HepG2 (cell line): ENCODE measurements around the gene SMARCC1. TPM values are rescaled to one million over a fixed set of nuclear protein-coding genes. Genes with fewer than 3 reads are reported as not detected.

Source experiments
- CEBPG ChIP-seq: IDR thresholded peaks from 2 replicates; pipeline ENCODE4 v1.6.1; 2016
- CREB1 ChIP-seq, 2 experiments: fragments of 450-650 bp in 1 of 2; IDR thresholded peaks; 2 replicates each; pipeline ENCODE4 v1.6.1; 2016 to 2017; ENCODE audit warnings: control low read depth in 1 of 2, mild to moderate bottlenecking in 1 of 2, missing compliant biosample characterization in 1 of 2, missing genetic modification characterization in 1 of 2
- ISX ChIP-seq: sonication (generic); formaldehyde crosslinking; conservative IDR thresholded peaks from 2 replicates; pipeline ENCODE4 v1.5.0; 2020; ENCODE audit warnings: missing genetic modification reagents
- NONO ChIP-seq, 2 experiments: fragments of 450-650 bp in 1 of 2; sonication (generic) in 1 of 2; formaldehyde crosslinking in 1 of 2; IDR thresholded peaks in 1 of 2; conservative IDR thresholded peaks in 1 of 2; 2 replicates each; pipeline versions ENCODE4 v1.6.1 to v1.8.0; 2017 to 2022; ENCODE audit warnings: mild to moderate bottlenecking in 1 of 2, missing genetic modification reagents in 1 of 2, moderate library complexity in 1 of 2
- PHF5A ChIP-seq: IDR thresholded peaks from one replicate; pipeline ENCODE4 v1.6.1; 2018; ENCODE audit warnings: low read depth, missing genetic modification reagents; ENCODE audit not compliant: unreplicated experiment
- POLR2G ChIP-seq: fragments of 200-400 bp; formaldehyde crosslinking; IDR thresholded peaks from 2 replicates; pipeline ENCODE4 v1.6.1; 2018; ENCODE audit warnings: mild to moderate bottlenecking, low read depth, low read length, moderate library complexity
- RELA ChIP-seq: sonication (generic); formaldehyde crosslinking; IDR thresholded peaks from 2 replicates; pipeline ENCODE4 v1.4.0; 2020; ENCODE audit warnings: missing genetic modification reagents
- SALL1 ChIP-seq: sonication (generic); formaldehyde crosslinking; IDR thresholded peaks from 2 replicates; pipeline ENCODE4 v1.8.0; 2022; ENCODE audit warnings: mild to moderate bottlenecking, missing genetic modification reagents
- SMC3 ChIP-seq: IDR thresholded peaks from 2 replicates; pipeline ENCODE4 v1.6.1; 2011; ENCODE audit warnings: low read length, improper control_type of control experiment
- TCF7 ChIP-seq: sonication (generic); IDR thresholded peaks from 2 replicates; pipeline ENCODE4 v1.6.1; 2016; ENCODE audit warnings: antibody characterized with exemption, low read depth
- TCF7L2 ChIP-seq: IDR thresholded peaks from 2 replicates; pipeline ENCODE4 v1.6.1; 2011; ENCODE audit warnings: mild to moderate bottlenecking, low read depth, low read length, moderate library complexity
- TSC22D2 ChIP-seq: sonication (generic); formaldehyde crosslinking; IDR thresholded peaks from 2 replicates; pipeline ENCODE4 v1.5.1; 2020; ENCODE audit warnings: missing genetic modification reagents, mild to moderate bottlenecking, borderline replicate concordance
- ZNF678 ChIP-seq: sonication (generic); formaldehyde crosslinking; IDR thresholded peaks from 2 replicates; pipeline ENCODE4 v1.4.0; 2020; ENCODE audit warnings: mild to moderate bottlenecking, missing genetic modification reagents
- ZNF7 ChIP-seq: IDR thresholded peaks from 2 replicates; pipeline ENCODE4 v1.6.1; 2016; ENCODE audit warnings: missing biosample characterization, missing genetic modification reagents
- ZNF703 ChIP-seq: sonication (generic); formaldehyde crosslinking; IDR thresholded peaks from 2 replicates; pipeline ENCODE4 v1.5.1; 2020; ENCODE audit warnings: missing genetic modification reagents, mild to moderate bottlenecking, moderate library complexity, borderline replicate concordance
- ZNF776 ChIP-seq: sonication (generic); formaldehyde crosslinking; IDR thresholded peaks from 2 replicates; pipeline ENCODE4 v1.4.0; 2020; ENCODE audit warnings: mild to moderate bottlenecking, missing genetic modification reagents
- ZSCAN29 ChIP-seq: sonication (generic); formaldehyde crosslinking; conservative IDR thresholded peaks from 2 replicates; pipeline ENCODE4 v1.4.0; 2020; ENCODE audit warnings: mild to moderate bottlenecking, missing genetic modification reagents
- polyA plus RNA-seq, 8 experiments: library from polyadenylated mRNA; depleted of rRNA in 3 of 8; stranded (reverse) in 7 of 8; unstranded in 1 of 8; fragments of >200 nt; fragmentation: Illumina TruSeq in 4 of 8; extraction: Trizol in 4 of 8; gene quantifications; 2 replicates each; pipeline versions ENCODE4 v1.2.1 to v1.2.3, GENCODE V29; 2011 to 2016; ENCODE audit warnings: low read depth in 4 of 8, missing spikeins in 1 of 8, mixed read lengths in 1 of 8; ENCODE audit not compliant: insufficient read depth in 1 of 8
- total RNA-seq, 5 experiments: library from RNA; depleted of rRNA; stranded (reverse); fragments of >200 nt; fragmentation: Illumina TruSeq; extraction: Trizol; gene quantifications; 2 replicates each; pipeline ENCODE4 v1.2.3, GENCODE V29; 2016; ENCODE audit warnings: low read depth in 1 of 5
- TF ChIP-seq, protein P1 (sequence below): IDR thresholded peaks from 2 replicates; pipeline ENCODE4 v1.6.1; 2012; ENCODE audit warnings: inconsistent platforms
- TF ChIP-seq, protein P2 (sequence below): IDR thresholded peaks from 2 replicates; pipeline ENCODE4 v1.6.1; 2016; ENCODE audit warnings: low read depth, borderline replicate concordance
- TF ChIP-seq, protein P3 (sequence below): sonication (generic); formaldehyde crosslinking; IDR thresholded peaks from 2 replicates; pipeline ENCODE4 v1.5.1; 2020; ENCODE audit warnings: mild to moderate bottlenecking, missing genetic modification reagents, moderate library complexity
- TF ChIP-seq, protein P4 (sequence below): sonication (generic); formaldehyde crosslinking; conservative IDR thresholded peaks from 2 replicates; pipeline ENCODE4 v1.8.1; 2023; ENCODE audit warnings: missing genetic modification reagents
- TF ChIP-seq, protein P5 (sequence below): sonication (generic); formaldehyde crosslinking; IDR thresholded peaks from 2 replicates; pipeline ENCODE4 v1.5.1; 2020; ENCODE audit warnings: mild to moderate bottlenecking, missing genetic modification reagents, moderate library complexity
- TF ChIP-seq, protein P6 (sequence below): sonication (generic); formaldehyde crosslinking; IDR thresholded peaks from 2 replicates; pipeline ENCODE4 v1.4.0; 2020; ENCODE audit warnings: mild to moderate bottlenecking, low read depth, missing genetic modification reagents

SMARCC1 gene
- total and polyA plus RNA-seq, 2 of the 13 experiments (the other 11 are each of a cell fraction or from before 2014, with no cell fraction given) = 47.9 to 58.4 TPM

DNA sequence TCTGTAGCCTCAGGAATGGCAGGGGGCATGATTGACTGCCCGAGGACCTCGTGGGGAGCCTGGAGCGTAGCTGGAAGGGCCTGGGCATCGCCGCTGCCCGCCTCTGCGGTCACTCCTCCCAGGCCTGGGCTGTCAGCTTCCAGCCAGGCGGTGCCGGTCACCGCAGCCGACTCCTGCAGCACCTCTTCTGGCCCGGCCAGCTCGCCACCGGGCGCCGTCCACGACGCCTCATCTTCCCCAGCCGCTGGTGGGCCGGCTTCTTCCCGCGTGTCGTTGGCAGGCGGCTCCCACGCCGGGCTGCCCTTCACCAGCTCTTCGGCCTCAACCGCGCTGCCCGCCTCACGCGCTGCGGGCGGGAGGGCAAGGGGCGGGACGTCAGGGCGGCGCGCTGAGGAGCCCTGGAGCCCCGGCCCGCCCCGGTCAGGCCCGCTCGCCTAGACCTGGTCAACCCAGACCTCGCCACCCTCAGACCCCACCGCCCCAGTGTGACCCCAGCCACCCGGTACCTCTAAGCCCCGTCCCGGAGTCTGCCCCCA lies 204.0 kb downstream of the SMARCC1 start (continued):
- TF ChIP-seq TSC22D2 (no peak), TCF7 (no peak), POLR2G (no peak), TCF7L2 (no peak), NONO (IDR thresholded peaks at IDR 0.05) (no peak), NONO (CRISPR knock-in tag; conservative IDR thresholded peaks at IDR 0.05) (no peak), SMC3 (no peak), ZNF776 (CRISPR knock-in tag) (peak; percentile 31; the same call in 1 of the 2 replicates), ZNF678 (CRISPR knock-in tag) (no peak), ZNF7 (CRISPR knock-in tag) (no peak), ZSCAN29 (CRISPR knock-in tag) (no peak), PHF5A (no peak), CREB1 (IDR thresholded peaks at IDR 0.05) (no peak), CREB1 (CRISPR knock-in tag; IDR thresholded peaks at IDR 0.05) (no peak), ZNF703 (no peak), ISX (no peak), SALL1 (CRISPR knock-in tag) (peak; percentile 35; the same call in 1 of the 2 replicates), CEBPG (CRISPR knock-in tag) (no peak), RELA (no peak)
- TF ChIP-seq, protein P1, sequence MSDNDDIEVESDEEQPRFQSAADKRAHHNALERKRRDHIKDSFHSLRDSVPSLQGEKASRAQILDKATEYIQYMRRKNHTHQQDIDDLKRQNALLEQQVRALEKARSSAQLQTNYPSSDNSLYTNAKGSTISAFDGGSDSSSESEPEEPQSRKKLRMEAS = peak; percentile 74; the same call in 1 of the 2 replicates
- TF ChIP-seq, protein P2, sequence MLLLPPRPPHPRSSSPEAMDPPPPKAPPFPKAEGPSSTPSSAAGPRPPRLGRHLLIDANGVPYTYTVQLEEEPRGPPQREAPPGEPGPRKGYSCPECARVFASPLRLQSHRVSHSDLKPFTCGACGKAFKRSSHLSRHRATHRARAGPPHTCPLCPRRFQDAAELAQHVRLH (CRISPR knock-in tag) = no peak
- TF ChIP-seq, protein P3, sequence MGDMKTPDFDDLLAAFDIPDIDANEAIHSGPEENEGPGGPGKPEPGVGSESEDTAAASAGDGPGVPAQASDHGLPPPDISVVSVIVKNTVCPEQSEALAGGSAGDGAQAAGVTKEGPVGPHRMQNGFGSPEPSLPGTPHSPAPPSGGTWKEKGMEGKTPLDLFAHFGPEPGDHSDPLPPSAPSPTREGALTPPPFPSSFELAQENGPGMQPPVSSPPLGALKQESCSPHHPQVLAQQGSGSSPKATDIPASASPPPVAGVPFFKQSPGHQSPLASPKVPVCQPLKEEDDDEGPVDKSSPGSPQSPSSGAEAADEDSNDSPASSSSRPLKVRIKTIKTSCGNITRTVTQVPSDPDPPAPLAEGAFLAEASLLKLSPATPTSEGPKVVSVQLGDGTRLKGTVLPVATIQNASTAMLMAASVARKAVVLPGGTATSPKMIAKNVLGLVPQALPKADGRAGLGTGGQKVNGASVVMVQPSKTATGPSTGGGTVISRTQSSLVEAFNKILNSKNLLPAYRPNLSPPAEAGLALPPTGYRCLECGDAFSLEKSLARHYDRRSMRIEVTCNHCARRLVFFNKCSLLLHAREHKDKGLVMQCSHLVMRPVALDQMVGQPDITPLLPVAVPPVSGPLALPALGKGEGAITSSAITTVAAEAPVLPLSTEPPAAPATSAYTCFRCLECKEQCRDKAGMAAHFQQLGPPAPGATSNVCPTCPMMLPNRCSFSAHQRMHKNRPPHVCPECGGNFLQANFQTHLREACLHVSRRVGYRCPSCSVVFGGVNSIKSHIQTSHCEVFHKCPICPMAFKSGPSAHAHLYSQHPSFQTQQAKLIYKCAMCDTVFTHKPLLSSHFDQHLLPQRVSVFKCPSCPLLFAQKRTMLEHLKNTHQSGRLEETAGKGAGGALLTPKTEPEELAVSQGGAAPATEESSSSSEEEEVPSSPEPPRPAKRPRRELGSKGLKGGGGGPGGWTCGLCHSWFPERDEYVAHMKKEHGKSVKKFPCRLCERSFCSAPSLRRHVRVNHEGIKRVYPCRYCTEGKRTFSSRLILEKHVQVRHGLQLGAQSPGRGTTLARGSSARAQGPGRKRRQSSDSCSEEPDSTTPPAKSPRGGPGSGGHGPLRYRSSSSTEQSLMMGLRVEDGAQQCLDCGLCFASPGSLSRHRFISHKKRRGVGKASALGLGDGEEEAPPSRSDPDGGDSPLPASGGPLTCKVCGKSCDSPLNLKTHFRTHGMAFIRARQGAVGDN (CRISPR knock-in tag) = peak; percentile 89
- TF ChIP-seq, protein P4, sequence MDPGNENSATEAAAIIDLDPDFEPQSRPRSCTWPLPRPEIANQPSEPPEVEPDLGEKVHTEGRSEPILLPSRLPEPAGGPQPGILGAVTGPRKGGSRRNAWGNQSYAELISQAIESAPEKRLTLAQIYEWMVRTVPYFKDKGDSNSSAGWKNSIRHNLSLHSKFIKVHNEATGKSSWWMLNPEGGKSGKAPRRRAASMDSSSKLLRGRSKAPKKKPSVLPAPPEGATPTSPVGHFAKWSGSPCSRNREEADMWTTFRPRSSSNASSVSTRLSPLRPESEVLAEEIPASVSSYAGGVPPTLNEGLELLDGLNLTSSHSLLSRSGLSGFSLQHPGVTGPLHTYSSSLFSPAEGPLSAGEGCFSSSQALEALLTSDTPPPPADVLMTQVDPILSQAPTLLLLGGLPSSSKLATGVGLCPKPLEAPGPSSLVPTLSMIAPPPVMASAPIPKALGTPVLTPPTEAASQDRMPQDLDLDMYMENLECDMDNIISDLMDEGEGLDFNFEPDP (CRISPR knock-in tag) = no peak
- TF ChIP-seq, protein P5, sequence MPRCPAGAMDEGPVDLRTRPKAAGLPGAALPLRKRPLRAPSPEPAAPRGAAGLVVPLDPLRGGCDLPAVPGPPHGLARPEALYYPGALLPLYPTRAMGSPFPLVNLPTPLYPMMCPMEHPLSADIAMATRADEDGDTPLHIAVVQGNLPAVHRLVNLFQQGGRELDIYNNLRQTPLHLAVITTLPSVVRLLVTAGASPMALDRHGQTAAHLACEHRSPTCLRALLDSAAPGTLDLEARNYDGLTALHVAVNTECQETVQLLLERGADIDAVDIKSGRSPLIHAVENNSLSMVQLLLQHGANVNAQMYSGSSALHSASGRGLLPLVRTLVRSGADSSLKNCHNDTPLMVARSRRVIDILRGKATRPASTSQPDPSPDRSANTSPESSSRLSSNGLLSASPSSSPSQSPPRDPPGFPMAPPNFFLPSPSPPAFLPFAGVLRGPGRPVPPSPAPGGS = 0 out of 2 replicates have a peak, but pooled peaks have one; percentile 49
- TF ChIP-seq, protein P6, sequence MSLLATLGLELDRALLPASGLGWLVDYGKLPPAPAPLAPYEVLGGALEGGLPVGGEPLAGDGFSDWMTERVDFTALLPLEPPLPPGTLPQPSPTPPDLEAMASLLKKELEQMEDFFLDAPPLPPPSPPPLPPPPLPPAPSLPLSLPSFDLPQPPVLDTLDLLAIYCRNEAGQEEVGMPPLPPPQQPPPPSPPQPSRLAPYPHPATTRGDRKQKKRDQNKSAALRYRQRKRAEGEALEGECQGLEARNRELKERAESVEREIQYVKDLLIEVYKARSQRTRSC (CRISPR knock-in tag) = no peak
